Measurements from ENCODE around the gene LHB.
"Not testable (repeated sequence)": the region's sequence is repeated elsewhere in the genome, so short reads cannot be mapped to it uniquely, and the experiment has no call there.

The LHB gene

GRCh38 chr19:49036815-49037214 is 19.9 kb upstream of the LHB start, which contains the start of gene CGB1:
Gene CGB1, minus strand, starts transcription at chr19:49036895. Its CDS starts 184 bp downstream, at chr19:49036711.
- peak; percentile 79 for DNase-seq

DNA sequence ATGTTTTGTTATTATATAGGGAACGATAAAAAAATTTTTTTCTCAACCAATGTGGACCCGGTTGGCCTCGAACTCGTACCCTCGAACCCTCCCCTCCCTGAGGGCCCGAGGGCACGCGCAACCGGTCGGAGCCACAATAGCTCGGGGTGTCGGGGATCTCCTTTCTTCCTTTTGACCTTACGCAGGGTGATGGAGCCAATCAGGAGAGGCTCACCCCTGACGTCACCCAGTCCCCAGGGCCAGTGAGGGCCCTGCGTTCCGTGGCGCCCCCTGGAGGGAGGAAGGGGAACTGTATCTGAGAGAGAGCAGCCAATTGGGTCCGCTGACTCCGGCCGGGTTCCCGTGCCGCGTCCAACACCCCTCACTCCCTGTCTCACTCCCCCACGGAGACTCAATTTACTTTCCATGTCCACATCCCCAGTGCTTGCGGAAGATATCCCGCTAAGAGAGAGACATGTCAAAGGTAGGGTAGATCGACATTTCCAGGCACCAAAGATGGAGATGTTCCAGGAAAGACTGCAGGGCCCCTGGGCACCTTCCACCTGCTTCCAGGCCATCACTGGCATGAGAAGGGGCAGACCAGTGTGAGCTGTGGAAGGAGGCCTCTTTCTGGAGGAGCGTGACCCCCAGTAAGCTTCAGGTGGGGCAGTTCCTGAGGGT is 14.9 kb upstream of the LHB start, which contains the start of gene CGB2:
CGB2 (plus strand) TSS at position 249 of the 660 bp plus-strand sequence; CDS start at position 455, 206 bp downstream.
- DNase-seq: peak; percentile 90

- DNase-seq: not testable (repeated sequence)
These were observed 13.4 kb upstream of the LHB start for GRCh38 chr19:49030323-49030722.

- not testable (repeated sequence) for DNase-seq
These were observed 12.9 kb upstream of the LHB start for GRCh38 chr19:49029749-49030148.

GRCh38 chr19:49028686-49029085 is 11.8 kb upstream of the LHB start:
- DNase-seq: not testable (repeated sequence)

GRCh38 chr19:49025599-49025998 is 8.7 kb upstream of the LHB start:
- not testable (repeated sequence) for DNase-seq

DNA sequence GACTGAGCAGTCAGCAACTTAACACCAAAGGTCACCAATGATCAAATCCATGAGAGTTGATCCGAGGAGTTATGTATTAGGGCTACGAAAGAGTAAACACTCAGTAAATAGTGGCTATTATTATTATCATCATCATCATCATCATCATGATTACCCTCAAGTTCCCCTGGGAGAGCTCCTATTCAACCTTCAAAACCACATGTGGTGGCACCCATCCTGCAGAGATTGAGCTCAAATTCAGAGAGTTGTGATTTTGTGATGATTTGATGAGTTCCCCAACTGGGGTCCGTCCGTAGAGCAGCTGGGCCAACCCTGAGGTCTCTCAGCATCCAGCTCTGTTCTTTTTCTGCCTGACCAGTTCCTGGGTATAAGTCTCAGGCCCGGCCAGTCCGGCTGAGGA is 8.2 kb upstream of the LHB start:
- not testable (repeated sequence) for DNase-seq

- DNase-seq: not testable (repeated sequence)
These were observed 7.3 kb upstream of the LHB start, which contains the start of gene CGB3 for GRCh38 chr19:49024233-49024632. Gene CGB3, minus strand, starts transcription at chr19:49024333. Its CDS starts 362 bp downstream, at chr19:49023971.

DNA sequence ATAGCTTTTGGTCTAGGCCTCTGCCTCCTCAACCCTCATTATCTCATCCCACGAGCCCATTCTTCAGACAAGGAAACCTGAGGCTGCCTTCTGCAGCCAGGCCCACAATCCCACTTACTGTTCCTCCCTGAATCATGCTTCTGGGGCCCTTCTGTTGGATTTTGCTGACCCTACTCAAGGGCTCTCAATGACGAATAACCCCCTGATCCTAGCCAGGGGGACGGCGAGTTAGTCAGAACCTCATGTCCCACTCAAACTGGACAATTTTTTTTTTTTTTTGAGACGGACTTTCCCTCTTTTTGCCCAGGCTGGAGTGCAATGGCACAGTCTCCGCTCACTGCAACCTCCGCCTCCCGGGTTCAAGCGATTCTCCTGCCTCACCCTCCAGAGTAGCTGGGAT is 5.2 kb upstream of the LHB start:
- no peak for DNase-seq

DNA sequence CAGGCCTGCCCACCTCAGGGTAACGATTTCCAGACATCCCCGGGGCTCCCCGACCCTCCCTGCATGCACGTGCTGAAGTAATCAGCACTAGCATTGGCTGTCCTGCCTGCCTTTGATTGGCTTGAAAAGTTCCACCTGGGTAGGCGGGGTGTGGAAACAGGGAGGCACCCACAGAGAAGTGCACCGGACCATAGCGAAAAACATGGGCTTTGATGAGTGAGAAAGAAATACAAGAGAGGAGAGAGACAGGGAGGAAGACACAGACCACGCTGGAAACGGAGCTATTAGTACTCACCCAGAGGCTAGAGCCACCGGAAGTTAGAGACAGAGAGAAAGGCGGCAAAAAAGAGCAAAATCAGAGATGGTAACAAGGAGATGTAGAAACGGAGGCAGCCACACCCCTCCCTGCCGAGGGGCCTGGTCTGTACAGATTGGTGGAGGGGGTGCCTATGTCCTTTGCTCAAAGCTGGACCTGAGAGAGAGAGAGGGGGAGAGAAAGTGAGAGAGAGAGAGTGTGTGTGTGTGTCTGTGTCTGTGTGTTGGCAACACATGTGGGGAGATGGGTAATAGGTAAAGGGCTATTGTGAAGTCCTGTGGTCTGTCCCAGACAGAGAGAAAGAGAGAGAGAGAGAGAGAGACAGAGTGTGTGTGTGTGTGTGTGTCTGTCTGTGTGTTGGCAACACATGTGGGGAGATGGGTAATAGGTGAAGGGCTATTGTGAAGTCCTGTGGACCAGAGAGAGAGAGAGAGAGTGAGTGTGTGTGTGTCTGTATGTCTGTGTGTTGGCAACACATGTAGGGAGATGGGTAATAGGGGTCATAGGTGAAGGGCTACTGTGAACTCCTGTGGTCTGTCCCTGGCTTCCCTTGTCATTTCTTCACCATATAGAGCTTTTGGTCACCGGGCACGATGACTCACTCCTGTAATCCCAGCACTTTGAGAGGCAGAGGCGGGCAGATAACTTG is 4.3 kb upstream of the LHB start:
- no peak for DNase-seq

DNA sequence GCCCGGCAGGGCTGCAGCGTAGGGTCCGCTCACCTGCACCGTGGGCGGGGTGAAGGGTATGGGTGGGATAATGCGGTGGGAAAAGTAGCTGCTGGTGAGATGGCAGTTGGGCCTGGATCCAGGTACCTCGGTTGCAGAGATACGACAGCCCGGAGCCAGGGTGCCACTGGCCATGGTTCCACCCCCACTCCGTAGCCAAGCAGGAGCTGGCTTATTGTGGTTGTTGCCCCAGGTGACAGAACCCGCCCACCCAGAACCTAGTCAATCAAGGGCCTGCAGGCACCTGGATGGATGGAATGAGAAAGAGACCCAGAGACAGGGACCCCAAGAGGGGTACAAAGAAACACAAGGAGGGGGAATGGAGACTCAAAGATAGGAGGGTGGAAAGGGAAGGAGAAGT is 3.5 kb upstream of the LHB start:
- no peak for DNase-seq

DNA sequence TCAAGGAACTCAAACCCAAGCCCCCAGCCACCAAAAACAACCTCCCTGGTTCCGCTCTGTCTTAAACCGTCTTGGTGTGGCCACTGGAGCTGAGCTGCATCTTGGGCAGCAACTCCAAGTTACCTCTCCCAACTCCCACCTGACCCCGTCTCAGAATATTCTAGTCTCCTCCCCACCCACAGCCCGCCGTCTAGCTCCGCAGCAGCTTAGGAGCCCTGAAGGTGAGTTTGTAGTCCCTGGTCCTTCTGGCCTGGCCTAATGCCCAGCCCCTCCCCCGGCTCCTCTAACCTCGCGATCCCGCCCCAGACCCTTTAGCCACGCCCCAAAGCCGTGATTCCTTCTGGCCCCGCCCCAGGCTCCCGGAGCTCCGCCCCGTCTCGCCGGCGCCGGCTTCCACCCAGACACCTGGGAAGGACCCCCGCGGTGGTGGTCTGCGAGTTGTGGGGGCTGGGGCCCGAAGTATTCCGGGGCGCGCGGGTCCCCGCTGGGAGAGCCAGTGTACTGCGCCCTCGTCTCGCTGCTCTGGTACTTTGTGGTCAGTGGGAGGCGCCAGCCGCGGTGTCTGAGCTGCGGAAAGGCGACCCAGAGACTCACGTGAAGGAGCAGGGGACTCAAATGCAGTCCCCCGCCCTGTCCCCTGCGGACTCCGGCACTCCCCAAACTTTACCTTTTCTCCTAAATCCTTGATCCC is 2.5 kb upstream of the LHB start:
- peak; percentile 68 for DNase-seq

DNA sequence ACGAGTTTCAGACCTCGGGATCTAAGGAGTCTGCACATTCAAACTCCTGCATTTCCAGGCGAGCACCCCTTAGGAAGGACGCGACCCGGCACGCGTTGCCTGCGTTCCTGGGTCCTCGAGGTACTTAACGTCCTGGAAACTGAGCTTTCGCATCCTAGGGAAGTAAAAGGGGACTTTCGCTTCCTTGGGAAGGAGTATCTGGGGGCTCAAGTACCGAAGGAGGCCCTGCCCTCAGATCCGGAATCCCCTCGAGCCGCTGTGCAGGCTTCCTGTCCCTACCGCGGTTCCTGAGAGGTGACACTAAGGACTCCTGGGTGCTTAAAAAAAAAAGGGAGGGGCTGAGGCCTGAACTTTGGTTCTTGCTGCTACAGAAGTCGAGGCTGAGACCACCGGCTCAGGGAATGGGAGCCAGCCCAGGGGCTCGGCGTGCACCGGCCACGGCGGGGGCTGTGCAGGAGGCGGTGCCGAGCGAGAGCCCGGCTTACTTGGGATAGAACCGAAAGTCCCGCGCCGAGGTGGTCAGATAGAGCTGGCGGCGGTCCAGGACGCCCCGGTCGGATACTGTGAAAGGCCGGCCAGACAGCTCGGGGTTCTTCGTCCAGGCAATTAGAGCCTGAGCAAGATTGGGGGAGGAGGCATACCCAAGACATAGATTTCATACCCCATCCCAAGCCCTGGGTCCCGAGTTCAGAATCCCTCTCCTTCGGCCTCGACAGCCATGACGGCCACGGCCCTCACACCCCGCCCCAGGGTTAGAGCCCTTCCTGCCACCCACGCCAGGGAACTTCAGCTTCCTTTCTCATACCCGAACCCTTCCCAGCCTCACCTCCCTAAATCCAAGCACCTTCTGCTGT is 1.7 kb upstream of the LHB start:
- not testable (repeated sequence) for DNase-seq

GRCh38 chr19:49017666-49018351 is 918 bp upstream of the LHB start:
- peak; percentile 66 for DNase-seq

DNA sequence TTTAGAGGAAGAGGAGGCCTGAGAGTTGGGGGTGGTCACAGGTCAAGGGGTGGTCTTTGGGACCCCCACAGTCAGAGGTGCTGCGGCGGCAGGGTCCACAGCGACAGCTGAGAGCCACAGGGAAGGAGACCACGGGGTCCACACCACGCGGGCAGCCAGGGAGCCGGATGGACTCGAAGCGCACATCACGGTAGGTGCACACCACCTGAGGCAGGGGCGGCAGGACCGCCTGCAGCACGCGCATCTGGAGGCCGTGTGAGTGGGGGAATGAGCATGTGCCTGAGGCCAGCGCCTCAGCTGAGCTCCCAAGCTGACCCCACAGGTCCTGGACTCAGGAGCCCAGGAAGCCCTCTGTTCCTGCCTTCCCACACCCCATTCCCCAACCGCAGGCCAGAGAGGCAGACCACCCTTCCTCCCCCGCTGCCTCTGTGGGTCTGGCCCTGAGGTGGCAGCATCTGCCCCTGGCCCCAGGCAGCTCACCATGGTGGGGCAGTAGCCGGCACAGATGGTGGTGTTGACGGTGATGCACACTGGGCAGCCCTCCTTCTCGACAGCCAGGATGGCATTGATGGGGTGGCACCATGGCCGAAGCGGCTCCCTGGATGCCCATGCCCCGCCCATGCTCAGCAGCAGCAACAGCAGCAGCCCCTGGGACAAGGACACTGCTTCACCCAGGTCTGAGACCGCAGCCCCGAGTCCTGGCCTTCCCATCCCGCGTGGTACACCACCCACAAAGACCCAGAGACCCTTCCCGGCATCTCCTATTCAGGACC is 638 bp downstream of the LHB start:
- no peak for DNase-seq

GRCh38 chr19:49014870-49015255 is 2.0 kb downstream of the LHB start:
- DNase-seq: no peak

DNA sequence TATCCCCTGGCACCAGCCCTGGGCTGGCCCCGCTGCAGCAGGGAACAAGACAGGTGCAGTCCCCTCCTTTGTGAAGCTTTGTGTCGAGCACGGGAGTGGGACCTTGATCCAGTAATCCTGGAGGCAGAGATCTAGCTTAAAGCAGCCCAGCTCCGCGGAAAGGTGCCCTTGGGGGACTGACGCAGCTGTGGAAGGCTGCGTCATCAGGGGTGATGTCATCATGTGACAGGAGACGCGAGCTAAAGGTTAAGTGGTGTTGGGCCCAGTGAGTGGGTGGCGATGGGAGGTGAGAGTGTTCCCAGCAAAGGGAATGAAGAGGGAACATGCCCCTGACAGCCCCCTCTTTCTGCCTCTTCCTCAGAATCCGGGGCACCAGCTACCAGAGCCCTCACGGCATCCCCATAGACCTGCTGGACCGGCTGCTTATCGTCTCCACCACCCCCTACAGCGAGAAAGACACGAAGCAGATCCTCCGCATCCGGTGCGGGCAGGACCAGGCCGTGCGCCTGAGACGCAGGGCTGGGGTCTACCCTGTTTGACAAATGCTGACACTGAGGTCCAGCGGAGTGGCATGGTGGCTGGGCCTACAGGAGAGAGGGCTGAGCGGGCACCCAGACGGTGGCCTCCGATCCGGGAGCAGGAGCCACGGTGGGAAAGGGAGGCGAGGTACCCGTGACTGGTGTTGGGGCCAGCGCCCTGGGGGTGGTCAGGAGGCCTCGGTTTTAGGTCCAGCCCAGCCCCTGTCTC is 2.6 kb downstream of the LHB start:
- no peak for DNase-seq

- no peak for DNase-seq
These were observed 5.7 kb downstream of the LHB start for GRCh38 chr19:49011194-49011593.

DNA sequence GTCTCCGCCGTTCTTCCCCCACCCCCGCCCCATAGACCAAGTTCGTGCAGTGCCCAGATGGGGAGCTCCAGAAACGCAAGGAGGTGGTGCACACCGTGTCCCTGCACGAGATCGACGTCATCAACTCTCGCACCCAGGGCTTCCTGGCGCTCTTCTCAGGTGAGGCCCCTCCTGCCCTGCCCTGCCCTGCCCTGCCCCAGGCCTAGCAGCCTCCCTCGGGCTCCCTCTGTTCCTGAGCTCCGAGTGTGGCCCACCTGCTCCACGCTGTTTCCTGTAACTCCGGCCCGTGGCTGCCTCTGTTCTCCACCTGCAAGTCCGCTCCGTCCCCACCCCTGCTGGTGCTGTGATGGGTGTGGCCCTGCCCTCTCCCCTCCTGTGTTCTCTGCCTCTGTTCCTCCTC is 6.4 kb downstream of the LHB start:
- no peak for DNase-seq

DNA sequence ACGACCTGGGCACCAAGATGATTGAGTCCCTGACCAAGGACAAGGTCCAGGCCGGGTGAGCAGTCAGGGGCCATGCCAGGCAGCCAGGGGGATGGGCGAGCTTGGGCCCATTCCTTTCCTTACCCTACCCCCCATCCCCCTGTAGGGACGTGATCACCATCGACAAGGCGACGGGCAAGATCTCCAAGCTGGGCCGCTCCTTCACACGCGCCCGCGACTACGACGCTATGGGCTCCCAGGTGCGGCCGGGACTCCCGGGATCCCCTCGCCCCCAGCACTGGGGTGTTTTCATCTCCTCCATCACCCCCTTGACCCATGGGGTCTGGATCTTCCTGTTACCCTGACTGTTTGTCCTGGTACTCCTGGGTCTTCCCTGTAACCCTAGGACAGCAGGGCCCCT is 7.1 kb downstream of the LHB start:
- DNase-seq: no peak

Data from stimulated activated CD4-positive, alpha-beta T cell treated with anti-CD3 and anti-CD28 coated beads, Interleukin-1b, Interleukin-23, amount 100 ng/mL, for 48 hours (primary cell).